HCT116 (cell line): ENCODE measurements around the gene NAALADL2. TPM values are rescaled to one million over a fixed set of nuclear protein-coding genes. Genes with fewer than 3 reads are reported as not detected.

Experiments
- ATAC-seq: fragments of 200-7000 bp; cut with Tn5 transposase; 2 replicates; pipeline ENCODE4 v1.9.1; 2020; ENCODE audit warnings: mild to moderate bottlenecking, moderate library complexity
- BruUV-seq: library from RNA; stranded (reverse); fragments of 400-500 nt; replicated peaks from 2 replicates; lab custom pipeline; 2021; lab: Mats Ljungman, UMichigan
- CTCF ChIA-PET: fragments of 300-600 bp; sonication (Branson Sonifier 250); formaldehyde crosslinking; loops from one replicate; lab custom pipeline; 2021; ENCODE audit warnings: antibody characterized with exemption; lab: Charles Lee
- POLR2A ChIA-PET: fragments of 300-600, 350-600 bp; sonication (Branson Sonifier 250); formaldehyde crosslinking; loops from one replicate; lab custom pipeline; 2021; ENCODE audit warnings: antibody characterized with exemption; lab: Charles Lee
- RAD21 ChIA-PET, 2 experiments: fragments of 300-600 bp; sonication (Branson Sonifier 250); formaldehyde crosslinking; loops; one replicate each; lab custom pipeline; 2023; ENCODE audit warnings: low total read pairs in 2 of 2; ENCODE audit not compliant: uncharacterized antibody in 2 of 2, unreplicated experiment in 2 of 2, low non-redundant PET in 1 of 2; lab: Charles Lee
- DNase-seq: peaks from one replicate; pipeline ENCODE4 v3.0.0-alpha.2; 2010; ENCODE audit warnings: low read depth, low spot score
- H2AFZ ChIP-seq: fragments of 200-600 bp; shearing (Covaris generic), sonication (generic); 2 replicates; pipeline ENCODE4 v1.6.1; 2017; ENCODE audit warnings: low read depth, mixed run types, mixed read lengths, antibody characterized with exemption, low read length; ENCODE audit not compliant: poor library complexity, severe bottlenecking
- H3K27ac ChIP-seq: 2 replicates; pipeline ENCODE4 v1.5.1; 2012; ENCODE audit warnings: low read depth, low read length
- H3K27me3 ChIP-seq: fragments of 200-600 bp; sonication (generic); 2 replicates; pipeline ENCODE4 v1.6.1; 2016; ENCODE audit warnings: mixed run types, low read length, mixed read lengths; ENCODE audit not compliant: insufficient read depth
- H3K36me3 ChIP-seq, 2 experiments: fragments of 200-500 bp in 1 of 2; fragments of 200-600 bp in 1 of 2; sonication (Bioruptor generic) in 1 of 2; sonication (generic) in 1 of 2; 2 replicates each; pipeline versions ENCODE4 v1.5.1 to v1.6.1; 2014 to 2016; ENCODE audit warnings: low read length in 2 of 2, inconsistent platforms in 1 of 2, mixed read lengths in 1 of 2, mixed run types in 1 of 2; ENCODE audit not compliant: insufficient read depth in 2 of 2, control insufficient read depth in 1 of 2
- H3K4me1 ChIP-seq, 2 experiments: fragments of 200-600 bp in 1 of 2; sonication (generic) in 1 of 2; 2 replicates each; pipeline versions ENCODE4 v1.5.1 to v1.6.1; 2012 to 2017; ENCODE audit warnings: low read length in 2 of 2, inconsistent platforms in 1 of 2, mild to moderate bottlenecking in 1 of 2, mixed read lengths in 1 of 2, mixed run types in 1 of 2, moderate library complexity in 1 of 2; ENCODE audit not compliant: insufficient read depth in 2 of 2, control insufficient read depth in 1 of 2
- H3K4me2 ChIP-seq: fragments of 200-600 bp; sonication (generic); 2 replicates; pipeline ENCODE4 v1.6.1; 2017; ENCODE audit warnings: mixed run types, low read length, mixed read lengths
- H3K4me3 ChIP-seq, 2 experiments: fragments of 200-600 bp in 1 of 2; sonication (generic) in 1 of 2; replicated peaks in 1 of 2; 2 replicates each; pipeline ENCODE4 v1.5.1; 2011 to 2016; ENCODE audit warnings: low read length in 2 of 2, control low read depth in 1 of 2, low read depth in 1 of 2, mild to moderate bottlenecking in 1 of 2, mixed read lengths in 1 of 2, mixed run types in 1 of 2
- H3K79me2 ChIP-seq: fragments of 200-600 bp; sonication (generic); 2 replicates; pipeline ENCODE4 v1.6.1; 2017; ENCODE audit warnings: mild to moderate bottlenecking, mixed run types, low read length, moderate library complexity, mixed read lengths; ENCODE audit not compliant: insufficient read depth
- H3K9ac ChIP-seq: fragments of 200-600 bp; sonication (generic); 2 replicates; pipeline ENCODE4 v1.6.1; 2016; ENCODE audit warnings: low read length, mixed read lengths
- H3K9me2 ChIP-seq: fragments of 200-600 bp; sonication (generic), shearing (Covaris generic); 2 replicates; pipeline ENCODE4 v1.6.1; 2017; ENCODE audit warnings: mixed run types, mild to moderate bottlenecking, moderate library complexity; ENCODE audit not compliant: insufficient read depth
- H3K9me3 ChIP-seq, 2 experiments: fragments of 200-500 bp in 1 of 2; fragments of 200-600 bp in 1 of 2; sonication (Bioruptor generic) in 1 of 2; sonication (generic) in 1 of 2; 2 replicates each; pipeline ENCODE4 v1.6.1; 2014 to 2017; ENCODE audit warnings: low read length in 2 of 2, mixed read lengths in 2 of 2, inconsistent platforms in 1 of 2, low read depth in 1 of 2, mild to moderate bottlenecking in 1 of 2, mixed run types in 1 of 2, moderate library complexity in 1 of 2; ENCODE audit not compliant: control insufficient read depth in 1 of 2, insufficient read depth in 1 of 2
- H4K20me1 ChIP-seq: fragments of 200-600 bp; sonication (generic), shearing (Covaris generic); 2 replicates; pipeline ENCODE4 v1.6.1; 2017; ENCODE audit warnings: mixed run types, mild to moderate bottlenecking, moderate library complexity; ENCODE audit not compliant: insufficient read depth
- CBX3 ChIP-seq: IDR thresholded peaks from 2 replicates; pipeline ENCODE4 v1.6.1; 2012; ENCODE audit warnings: low read depth
- CEBPB ChIP-seq: IDR thresholded peaks from 2 replicates; pipeline ENCODE4 v1.6.1; 2012; ENCODE audit warnings: low read depth
- EZH2 ChIP-seq: fragments of 200-600 bp; sonication (generic); IDR thresholded peaks from 2 replicates; pipeline ENCODE4 v1.6.1; 2017; ENCODE audit warnings: antibody characterized with exemption, mixed run types
- EZH2phosphoT487 ChIP-seq: fragments of 200-600 bp; IDR thresholded peaks from 2 replicates; pipeline ENCODE4 v1.6.1; 2018; ENCODE audit warnings: antibody characterized with exemption, borderline replicate concordance
- FOSL1 ChIP-seq: IDR thresholded peaks from 2 replicates; pipeline ENCODE4 v1.6.1; 2012; ENCODE audit warnings: low read depth
- POLR2AphosphoS5 ChIP-seq: IDR thresholded peaks from 2 replicates; pipeline ENCODE4 v1.6.1; 2011; ENCODE audit warnings: mild to moderate bottlenecking, low read depth, low read length, moderate library complexity
- RAD21 ChIP-seq: IDR thresholded peaks from 2 replicates; pipeline ENCODE4 v1.6.1; 2012; ENCODE audit warnings: low read depth, mild to moderate bottlenecking
- SIN3A ChIP-seq: IDR thresholded peaks from 2 replicates; pipeline ENCODE4 v1.6.1; 2012; ENCODE audit warnings: low read depth
- SP1 ChIP-seq: IDR thresholded peaks from 2 replicates; pipeline ENCODE4 v1.6.1; 2012; ENCODE audit warnings: low read depth
- SRF ChIP-seq: IDR thresholded peaks from 2 replicates; pipeline ENCODE4 v1.6.1; 2012; ENCODE audit warnings: low read depth
- TCF7L2 ChIP-seq: IDR thresholded peaks from 2 replicates; pipeline ENCODE4 v1.7.0; 2011; ENCODE audit warnings: borderline replicate concordance, inconsistent platforms; ENCODE audit not compliant: insufficient read depth, insufficient read length; ENCODE audit errors: extremely low read depth
- YY1 ChIP-seq: IDR thresholded peaks from 2 replicates; pipeline ENCODE4 v1.6.1; 2011; ENCODE audit warnings: low read length, low read depth, moderate library complexity, mild to moderate bottlenecking; ENCODE audit not compliant: insufficient replicate concordance; ENCODE audit errors: extremely low read depth
- ZFX ChIP-seq: fragments of 450-650 bp; IDR thresholded peaks from 2 replicates; pipeline ENCODE4 v1.6.1; 2017
- ZNF274 ChIP-seq: fragments of 200-500 bp; sonication (Bioruptor generic); IDR thresholded peaks from 2 replicates; pipeline ENCODE4 v1.6.1; 2014; ENCODE audit warnings: mild to moderate bottlenecking, low read depth, low read length, inconsistent platforms
- intact Hi-C: fragments of 100-400 bp; cut with micrococcal nuclease; formaldehyde crosslinking; loops from 2 replicates; pipeline ENCODE4 v1.10.0; 2022
- total RNA-seq: library from RNA; stranded (reverse); gene quantifications from one replicate; pipeline ENCODE4 v1.2.1, GENCODE V29; 2021; ENCODE audit not compliant: unreplicated experiment
- TF ChIP-seq, protein P1 (sequence below): IDR thresholded peaks from 2 replicates; pipeline ENCODE4 v1.6.1; 2012; ENCODE audit warnings: low read depth
- TF ChIP-seq, protein P2 (sequence below): IDR thresholded peaks from 2 replicates; pipeline ENCODE4 v1.6.1; 2011; ENCODE audit warnings: mild to moderate bottlenecking, low read length, moderate library complexity; ENCODE audit not compliant: insufficient replicate concordance; ENCODE audit errors: extremely low read depth

NAALADL2 gene
- total RNA-seq, 1 experiment from 2014 or later = 2.9 TPM

DNA sequence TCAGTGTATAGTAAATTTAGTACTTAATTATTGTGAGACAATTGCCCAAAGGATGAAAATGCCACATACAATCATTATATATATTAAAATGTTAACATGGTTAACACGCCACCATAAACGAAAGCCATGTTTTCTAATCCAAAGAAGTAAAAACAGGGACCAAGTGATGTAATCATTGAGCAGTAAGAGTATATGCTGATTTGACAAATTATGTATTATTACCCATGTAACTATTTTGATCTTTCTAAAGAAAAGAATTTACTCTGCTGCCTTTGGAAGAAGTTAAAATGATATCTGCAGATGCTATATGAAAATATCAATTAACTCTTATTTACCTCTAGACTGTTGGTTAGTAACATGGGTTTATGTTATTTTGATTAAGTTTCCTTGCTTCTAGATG is 150.2 kb downstream of the NAALADL2 start:
- Histone ChIP-seq H3K4me1 (no peaks in the 10 kb centered on the region), H3K9me2 (no peaks in the 10 kb centered on the region), H2AFZ (no peak overlapping the region), H3K36me3 (no peaks in the 10 kb centered on the region), H3K4me3 (no peak overlapping the region), H4K20me1 (no peaks in the 10 kb centered on the region), H3K4me2 (no peak overlapping the region), H3K79me2 (no peaks in the 10 kb centered on the region), H3K9me3 (no peaks in the 10 kb centered on the region), H3K9ac (no peak overlapping the region), H3K27ac (no peak overlapping the region), H3K27me3 (no peaks in the 10 kb centered on the region)
- no peak for TF ChIP-seq EZH2phosphoT487
- intact Hi-C loops = no loop called here
- CTCF ChIA-PET = no interaction called here
- RAD21 ChIA-PET = no interaction called here
- DNase-seq = no peak
- BruUV-seq = no TSS peak
- POLR2A ChIA-PET = no interaction called here
- ATAC-seq = no peak

DNA sequence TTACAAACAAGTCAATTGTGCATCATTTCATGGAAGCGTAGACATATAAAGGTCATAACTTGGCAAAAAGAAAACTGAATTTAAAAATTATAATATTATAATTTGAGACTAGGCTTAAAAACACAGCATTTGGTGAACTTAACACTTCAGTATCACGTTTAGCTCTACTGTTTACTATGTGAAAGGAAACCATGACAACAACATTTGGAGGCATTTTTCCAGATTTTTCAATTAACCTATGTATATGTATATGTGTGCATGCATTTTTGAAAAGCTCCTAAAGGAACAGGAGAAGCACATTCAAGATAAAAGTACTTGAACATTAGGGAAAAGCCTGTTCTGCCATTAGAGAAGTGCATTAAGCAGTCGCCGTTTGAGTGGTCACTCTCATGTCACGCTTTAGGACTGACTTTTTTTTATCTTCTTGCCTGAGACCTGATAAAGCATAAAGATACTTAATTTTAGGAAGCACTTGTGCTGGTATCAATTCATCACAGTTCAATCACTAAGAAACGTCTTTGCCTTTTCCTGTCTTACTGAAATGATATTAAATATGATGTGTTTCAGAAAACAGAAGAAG is 156.0 kb downstream of the NAALADL2 start:
- ATAC-seq (no peak), DNase-seq (no peak)
- H3K79me2 ChIP-seq = no peaks in the 10 kb centered on the region
- no peak overlapping the region for H3K4me2 ChIP-seq
- H3K9me3 ChIP-seq = no peaks in the 10 kb centered on the region
- POLR2A ChIA-PET = no interaction called here
- no peak overlapping the region for H3K9ac ChIP-seq
- H3K4me1 ChIP-seq = no peaks in the 10 kb centered on the region
- RAD21 ChIA-PET = no interaction called here
- H4K20me1 ChIP-seq = no peaks in the 10 kb centered on the region
- no peaks in the 10 kb centered on the region for H3K9me2 ChIP-seq
- no peak overlapping the region for H3K4me3 ChIP-seq
- intact Hi-C loops = no loop called here
- H3K36me3 ChIP-seq = no peaks in the 10 kb centered on the region
- no peak overlapping the region for H3K27ac ChIP-seq
- no peaks in the 10 kb centered on the region for H3K27me3 ChIP-seq
- BruUV-seq = no TSS peak
- CTCF ChIA-PET = no interaction called here
- no peak overlapping the region for H2AFZ ChIP-seq
- no peak for TF ChIP-seq SP1
- TF ChIP-seq ZFX = no peak
- TF ChIP-seq CEBPB = no peak
- TF ChIP-seq SRF = no peak
- no peak for TF ChIP-seq EZH2
- no peak for TF ChIP-seq TCF7L2
- TF ChIP-seq, protein P1, sequence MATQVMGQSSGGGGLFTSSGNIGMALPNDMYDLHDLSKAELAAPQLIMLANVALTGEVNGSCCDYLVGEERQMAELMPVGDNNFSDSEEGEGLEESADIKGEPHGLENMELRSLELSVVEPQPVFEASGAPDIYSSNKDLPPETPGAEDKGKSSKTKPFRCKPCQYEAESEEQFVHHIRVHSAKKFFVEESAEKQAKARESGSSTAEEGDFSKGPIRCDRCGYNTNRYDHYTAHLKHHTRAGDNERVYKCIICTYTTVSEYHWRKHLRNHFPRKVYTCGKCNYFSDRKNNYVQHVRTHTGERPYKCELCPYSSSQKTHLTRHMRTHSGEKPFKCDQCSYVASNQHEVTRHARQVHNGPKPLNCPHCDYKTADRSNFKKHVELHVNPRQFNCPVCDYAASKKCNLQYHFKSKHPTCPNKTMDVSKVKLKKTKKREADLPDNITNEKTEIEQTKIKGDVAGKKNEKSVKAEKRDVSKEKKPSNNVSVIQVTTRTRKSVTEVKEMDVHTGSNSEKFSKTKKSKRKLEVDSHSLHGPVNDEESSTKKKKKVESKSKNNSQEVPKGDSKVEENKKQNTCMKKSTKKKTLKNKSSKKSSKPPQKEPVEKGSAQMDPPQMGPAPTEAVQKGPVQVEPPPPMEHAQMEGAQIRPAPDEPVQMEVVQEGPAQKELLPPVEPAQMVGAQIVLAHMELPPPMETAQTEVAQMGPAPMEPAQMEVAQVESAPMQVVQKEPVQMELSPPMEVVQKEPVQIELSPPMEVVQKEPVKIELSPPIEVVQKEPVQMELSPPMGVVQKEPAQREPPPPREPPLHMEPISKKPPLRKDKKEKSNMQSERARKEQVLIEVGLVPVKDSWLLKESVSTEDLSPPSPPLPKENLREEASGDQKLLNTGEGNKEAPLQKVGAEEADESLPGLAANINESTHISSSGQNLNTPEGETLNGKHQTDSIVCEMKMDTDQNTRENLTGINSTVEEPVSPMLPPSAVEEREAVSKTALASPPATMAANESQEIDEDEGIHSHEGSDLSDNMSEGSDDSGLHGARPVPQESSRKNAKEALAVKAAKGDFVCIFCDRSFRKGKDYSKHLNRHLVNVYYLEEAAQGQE = no peak
- TF ChIP-seq YY1 = no peak
- TF ChIP-seq ZNF274 = no peak
- no peak for TF ChIP-seq POLR2AphosphoS5
- no peak for TF ChIP-seq FOSL1
- TF ChIP-seq, protein P2, sequence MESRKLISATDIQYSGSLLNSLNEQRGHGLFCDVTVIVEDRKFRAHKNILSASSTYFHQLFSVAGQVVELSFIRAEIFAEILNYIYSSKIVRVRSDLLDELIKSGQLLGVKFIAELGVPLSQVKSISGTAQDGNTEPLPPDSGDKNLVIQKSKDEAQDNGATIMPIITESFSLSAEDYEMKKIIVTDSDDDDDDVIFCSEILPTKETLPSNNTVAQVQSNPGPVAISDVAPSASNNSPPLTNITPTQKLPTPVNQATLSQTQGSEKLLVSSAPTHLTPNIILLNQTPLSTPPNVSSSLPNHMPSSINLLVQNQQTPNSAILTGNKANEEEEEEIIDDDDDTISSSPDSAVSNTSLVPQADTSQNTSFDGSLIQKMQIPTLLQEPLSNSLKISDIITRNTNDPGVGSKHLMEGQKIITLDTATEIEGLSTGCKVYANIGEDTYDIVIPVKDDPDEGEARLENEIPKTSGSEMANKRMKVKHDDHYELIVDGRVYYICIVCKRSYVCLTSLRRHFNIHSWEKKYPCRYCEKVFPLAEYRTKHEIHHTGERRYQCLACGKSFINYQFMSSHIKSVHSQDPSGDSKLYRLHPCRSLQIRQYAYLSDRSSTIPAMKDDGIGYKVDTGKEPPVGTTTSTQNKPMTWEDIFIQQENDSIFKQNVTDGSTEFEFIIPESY = no peak
- no peak for TF ChIP-seq CBX3
- TF ChIP-seq RAD21 = no peak
- TF ChIP-seq SIN3A = no peak
